Activated T-helper 2 cell treated with anti-CD3 and anti-CD28 coated beads, Interferon-gamma antibody, Interleukin-2, Interleukin-4, amounts not matched to agents 10 μg/mL and 5 μg/mL and 100 μg/mL, durations not matched to agents 14 hours and 24 hours and 36 hours (primary cell): ENCODE measurements around the gene LDLRAD2. TPM values are rescaled to one million over a fixed set of nuclear protein-coding genes. Genes with fewer than 3 reads are reported as not detected.
A peak's percentile ranks its signal among the peaks of the same experiment; 100 is the strongest.

Experiments
- DNase-seq: peaks from one replicate; pipeline ENCODE4 v3.0.0; 2021; ENCODE audit warnings: low spot score
- H3K27ac Mint-ChIP-seq: one replicate; pipeline ENCODE4 v1.8.0; 2021; ENCODE audit warnings: mixed read lengths
- H3K27me3 Mint-ChIP-seq: one replicate; pipeline ENCODE4 v1.8.0; 2021; ENCODE audit warnings: low read depth, mixed read lengths
- H3K36me3 Mint-ChIP-seq: one replicate; pipeline ENCODE4 v1.8.0; 2021; ENCODE audit warnings: low read depth, mixed read lengths
- H3K4me1 Mint-ChIP-seq: one replicate; pipeline ENCODE4 v1.8.0; 2021; ENCODE audit warnings: low read depth, mixed read lengths
- H3K4me3 Mint-ChIP-seq: one replicate; pipeline ENCODE4 v1.8.0; 2021; ENCODE audit warnings: low read depth, mild to moderate bottlenecking, moderate library complexity, mixed read lengths
- H3K9me3 Mint-ChIP-seq: one replicate; pipeline ENCODE4 v1.8.0; 2021; ENCODE audit warnings: mixed read lengths
- intact Hi-C: fragments of 100-400 bp; cut with micrococcal nuclease; formaldehyde crosslinking; loops from one replicate; pipeline ENCODE4 v1.15.1; 2023
- total RNA-seq: library from RNA; stranded (reverse); gene quantifications from 2 replicates; pipeline ENCODE4 v1.2.3, GENCODE V29; 2022

The LDLRAD2 gene
- total RNA-seq, 1 donor from 2014 or later: not detected

DNA sequence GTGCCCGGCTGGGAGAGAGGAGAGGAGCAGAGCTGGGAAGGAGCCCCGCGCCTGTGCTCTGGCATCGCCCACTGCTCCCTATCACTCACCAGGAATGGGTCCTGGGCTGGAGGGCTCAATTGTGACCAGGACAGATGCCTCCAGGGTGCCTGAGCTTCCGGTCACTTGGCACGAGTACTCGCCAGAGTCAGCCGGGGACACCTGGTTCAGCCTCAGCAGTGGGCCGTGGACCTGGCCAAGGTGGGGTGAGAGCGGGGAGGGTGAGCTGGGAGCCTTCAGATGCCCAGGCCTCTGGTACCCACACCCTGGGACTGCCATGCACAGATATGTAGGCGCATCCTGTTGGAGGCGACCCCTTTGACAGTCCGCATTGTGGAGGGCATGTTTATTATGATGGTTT is 31.1 kb downstream of the LDLRAD2 start:
- no peak overlapping the region for H3K27ac Mint-ChIP-seq
- H3K9me3 Mint-ChIP-seq: no peaks in the 10 kb centered on the region
- H3K4me1 Mint-ChIP-seq: no peaks in the 10 kb centered on the region
- H3K36me3 Mint-ChIP-seq: no peaks in the 10 kb centered on the region
- DNase-seq: no peak
- H3K4me3 Mint-ChIP-seq: no peak overlapping the region
- no peaks in the 10 kb centered on the region for H3K27me3 Mint-ChIP-seq
- intact Hi-C loops: no loop called here

GRCh38 chr1:21843996-21844395 is 31.9 kb downstream of the LDLRAD2 start:
- intact Hi-C loops: no loop called here
- Mint-ChIP-seq H3K36me3 (no peaks in the 10 kb centered on the region), H3K4me1 (no peaks in the 10 kb centered on the region), H3K27ac (no peak overlapping the region), H3K9me3 (no peaks in the 10 kb centered on the region), H3K4me3 (no peak overlapping the region), H3K27me3 (no peaks in the 10 kb centered on the region)
- no peak for DNase-seq

- H3K4me3 Mint-ChIP-seq: no peak overlapping the region
- intact Hi-C loops: no loop called here
- H3K27ac Mint-ChIP-seq: no peak overlapping the region
- no peaks in the 10 kb centered on the region for H3K4me1 Mint-ChIP-seq
- no peaks in the 10 kb centered on the region for H3K9me3 Mint-ChIP-seq
- no peaks in the 10 kb centered on the region for H3K27me3 Mint-ChIP-seq
- no peak for DNase-seq
- no peaks in the 10 kb centered on the region for H3K36me3 Mint-ChIP-seq
Measured at GRCh38 chr1:21845646-21846641, 33.9 kb downstream of the LDLRAD2 start.

DNA sequence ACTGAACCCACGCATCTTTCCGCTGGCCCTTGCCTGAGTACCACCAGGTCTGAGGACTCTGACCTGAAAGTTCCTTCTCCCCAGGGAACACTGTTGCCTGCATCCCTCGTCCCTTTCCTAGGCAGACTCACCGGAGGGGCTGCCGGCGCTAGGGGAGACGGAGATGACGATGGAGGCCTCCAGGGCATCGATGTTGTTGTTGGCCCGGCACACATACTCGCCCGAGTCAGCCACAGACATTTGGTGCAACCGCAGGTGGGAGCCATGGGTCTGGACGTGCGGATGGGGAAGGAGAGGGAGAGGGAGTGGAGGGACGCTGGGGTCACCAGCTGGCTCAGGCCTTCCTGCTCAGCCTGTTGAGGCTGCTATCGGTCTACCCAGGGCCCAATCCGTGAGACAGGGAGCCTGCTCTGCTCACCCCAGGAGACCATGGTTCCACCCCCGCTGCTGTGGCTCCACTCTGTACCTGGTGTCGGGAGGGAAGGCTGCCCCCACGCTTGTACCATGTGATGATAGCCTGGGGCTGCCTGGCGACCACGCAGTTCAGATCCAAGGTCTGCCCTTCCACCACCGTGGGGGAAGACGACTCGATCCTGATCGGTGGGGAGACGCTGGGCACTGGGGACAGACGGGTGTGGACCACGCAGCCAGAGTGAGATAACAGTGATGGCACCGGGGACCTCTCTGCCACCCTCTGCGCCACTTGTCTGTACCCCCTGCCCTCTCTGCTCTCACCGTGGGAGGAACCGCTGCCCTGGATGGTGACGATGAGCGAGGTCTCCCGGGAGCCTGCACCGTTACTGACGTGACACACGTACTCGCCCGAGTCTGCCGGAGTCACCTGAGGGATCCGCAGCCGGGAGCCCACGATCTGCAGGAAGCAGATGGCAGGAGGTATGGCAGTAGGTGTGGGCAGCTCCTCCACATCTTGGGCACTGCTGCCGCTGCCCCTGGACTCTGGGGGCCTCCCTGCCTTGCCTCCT is 35.4 kb downstream of the LDLRAD2 start:
- no peak overlapping the region for H3K4me3 Mint-ChIP-seq
- H3K36me3 Mint-ChIP-seq: no peaks in the 10 kb centered on the region
- no peak for DNase-seq
- H3K4me1 Mint-ChIP-seq: peaks cover 3% of the 10 kb centered on the region
- no peak overlapping the region for H3K27ac Mint-ChIP-seq
- intact Hi-C loops: no loop called here
- H3K27me3 Mint-ChIP-seq: no peaks in the 10 kb centered on the region
- no peaks in the 10 kb centered on the region for H3K9me3 Mint-ChIP-seq

DNA sequence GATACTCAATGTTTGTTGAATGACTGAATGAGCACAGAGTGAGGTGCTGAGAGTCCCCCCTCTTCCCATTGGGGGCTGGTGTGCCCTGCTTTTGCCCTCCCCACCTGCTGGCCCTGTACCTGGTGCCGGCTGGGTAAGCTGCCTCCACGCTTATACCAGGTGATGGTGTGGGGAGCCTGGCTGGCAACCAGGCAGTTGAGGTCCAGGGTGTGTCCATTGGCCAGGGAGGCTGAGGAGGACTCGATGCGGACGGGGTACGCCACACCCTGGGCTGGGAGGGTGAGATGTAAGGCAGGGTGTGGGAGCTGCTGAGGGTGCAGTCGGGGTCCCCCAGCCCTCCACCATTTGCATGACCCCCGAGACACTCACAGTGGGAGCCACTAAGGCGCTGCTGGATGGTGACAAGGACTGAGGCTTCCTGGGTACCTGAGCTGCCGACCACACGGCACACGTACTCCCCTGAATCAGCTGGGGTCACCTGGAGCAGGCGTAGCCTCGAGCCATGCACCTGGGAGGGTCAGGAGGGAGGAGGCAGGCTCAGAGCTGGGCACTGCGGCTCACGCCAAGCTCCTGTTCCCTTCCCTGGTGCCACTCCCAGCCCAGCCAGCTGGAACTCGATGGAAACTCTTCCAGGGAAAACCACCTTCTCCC is 36.6 kb downstream of the LDLRAD2 start:
- Mint-ChIP-seq H3K27me3 (no peaks in the 10 kb centered on the region), H3K9me3 (no peaks in the 10 kb centered on the region), H3K36me3 (no peaks in the 10 kb centered on the region), H3K27ac (no peak overlapping the region), H3K4me1 (peaks cover 3% of the 10 kb centered on the region), H3K4me3 (no peak overlapping the region)
- intact Hi-C loops: no loop called here
- DNase-seq: no peak

GRCh38 chr1:21849909-21850576 is 38.0 kb downstream of the LDLRAD2 start:
- H3K36me3 Mint-ChIP-seq: no peaks in the 10 kb centered on the region
- no peak overlapping the region for H3K27ac Mint-ChIP-seq
- peaks cover 3% of the 10 kb centered on the region for H3K4me1 Mint-ChIP-seq
- intact Hi-C loops: no loop called here
- H3K9me3 Mint-ChIP-seq: no peaks in the 10 kb centered on the region
- no peak overlapping the region for H3K4me3 Mint-ChIP-seq
- no peaks in the 10 kb centered on the region for H3K27me3 Mint-ChIP-seq
- no peak for DNase-seq

DNA sequence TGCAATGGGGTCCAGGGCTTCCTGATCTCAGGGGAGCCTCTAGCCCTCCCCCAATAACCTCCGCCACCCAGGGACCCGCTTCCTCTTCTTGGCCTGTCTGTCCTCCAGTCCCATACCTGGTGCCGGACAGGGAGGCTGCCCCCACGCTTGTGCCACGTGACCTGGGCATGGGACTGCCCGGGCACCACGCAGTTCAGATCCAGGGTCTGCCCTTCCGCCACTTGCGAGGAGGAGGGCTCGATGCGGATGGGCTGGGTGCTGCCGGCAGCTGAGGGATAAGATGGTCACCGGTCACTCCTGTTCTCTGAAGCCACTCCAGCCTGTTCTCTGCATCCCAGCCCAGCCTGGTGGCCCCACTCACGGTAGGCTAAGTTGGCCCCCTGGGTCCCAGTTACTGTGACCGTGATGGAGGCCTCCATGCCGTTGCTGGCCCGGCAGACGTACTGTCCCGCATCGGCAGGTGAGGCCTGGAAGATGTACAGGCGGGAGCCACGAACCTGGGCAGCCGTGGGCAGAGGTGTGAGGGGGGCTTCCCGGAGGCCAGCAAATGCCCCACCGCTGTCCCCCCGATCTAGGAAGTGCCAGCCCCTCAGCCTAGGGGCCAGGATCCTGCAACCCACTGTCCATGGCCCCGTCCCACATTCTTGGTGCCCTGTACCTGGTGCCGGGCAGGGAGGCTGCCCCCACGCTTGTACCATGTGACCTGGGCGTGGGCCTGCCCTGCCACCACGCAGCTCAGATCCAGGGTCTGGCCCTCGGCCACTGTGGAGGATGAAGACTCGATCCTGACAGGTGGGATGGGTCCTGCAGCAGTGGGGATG is 39.6 kb downstream of the LDLRAD2 start:
- DNase-seq: no peak
- H3K36me3 Mint-ChIP-seq: no peaks in the 10 kb centered on the region
- intact Hi-C loops: no loop called here
- no peaks in the 10 kb centered on the region for H3K27me3 Mint-ChIP-seq
- no peak overlapping the region for H3K4me3 Mint-ChIP-seq
- peaks cover 3% of the 10 kb centered on the region for H3K4me1 Mint-ChIP-seq
- H3K27ac Mint-ChIP-seq: no peak overlapping the region
- H3K9me3 Mint-ChIP-seq: no peaks in the 10 kb centered on the region

- peaks cover 3% of the 10 kb centered on the region for H3K4me1 Mint-ChIP-seq
- no peaks in the 10 kb centered on the region for H3K9me3 Mint-ChIP-seq
- no peak for DNase-seq
- no peaks in the 10 kb centered on the region for H3K36me3 Mint-ChIP-seq
- H3K27me3 Mint-ChIP-seq: no peaks in the 10 kb centered on the region
- H3K4me3 Mint-ChIP-seq: no peak overlapping the region
- intact Hi-C loops: no loop called here
- peak overlapping the region; percentile 11 for H3K27ac Mint-ChIP-seq
Measured at GRCh38 chr1:21852282-21853130, 40.4 kb downstream of the LDLRAD2 start.

DNA sequence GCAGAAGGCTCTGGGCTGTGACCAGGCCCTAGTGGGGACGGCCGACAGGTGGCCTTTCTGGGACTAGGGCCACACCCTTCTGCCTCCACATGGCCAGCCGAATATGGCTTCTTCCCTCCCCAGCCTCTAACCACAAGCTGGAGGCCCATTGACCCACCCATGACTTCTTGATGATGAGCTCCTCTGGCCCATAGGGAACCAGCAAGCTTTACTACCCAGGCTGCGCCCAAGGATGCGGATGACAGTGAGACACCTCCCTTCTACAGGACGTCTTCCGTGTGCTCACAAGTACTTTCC is 41.0 kb downstream of the LDLRAD2 start:
- intact Hi-C loops: no loop called here
- Mint-ChIP-seq H3K27ac (no peak overlapping the region), H3K4me1 (peaks cover 5% of the 10 kb centered on the region), H3K4me3 (no peak overlapping the region), H3K36me3 (no peaks in the 10 kb centered on the region), H3K9me3 (no peaks in the 10 kb centered on the region), H3K27me3 (no peaks in the 10 kb centered on the region)
- DNase-seq: no peak

GRCh38 chr1:21854090-21854750 is 42.2 kb downstream of the LDLRAD2 start:
- H3K27ac Mint-ChIP-seq: no peak overlapping the region
- DNase-seq: no peak
- peaks cover 5% of the 10 kb centered on the region for H3K4me1 Mint-ChIP-seq
- H3K9me3 Mint-ChIP-seq: no peaks in the 10 kb centered on the region
- no peaks in the 10 kb centered on the region for H3K27me3 Mint-ChIP-seq
- H3K36me3 Mint-ChIP-seq: no peaks in the 10 kb centered on the region
- no peak overlapping the region for H3K4me3 Mint-ChIP-seq
- intact Hi-C loops: no loop called here

- intact Hi-C loops: no loop called here
- H3K27ac Mint-ChIP-seq: no peak overlapping the region
- H3K27me3 Mint-ChIP-seq: no peaks in the 10 kb centered on the region
Measured at GRCh38 chr1:21854751-21855131, 42.7 kb downstream of the LDLRAD2 start.

More at GRCh38 chr1:21854751-21855131, 42.7 kb downstream of the LDLRAD2 start:
- H3K36me3 Mint-ChIP-seq: no peaks in the 10 kb centered on the region
- no peaks in the 10 kb centered on the region for H3K9me3 Mint-ChIP-seq
- DNase-seq: no peak
- H3K4me3 Mint-ChIP-seq: no peak overlapping the region
- peaks cover 5% of the 10 kb centered on the region for H3K4me1 Mint-ChIP-seq
